ENCODE results near the gene SGSM2.

The SGSM2 gene

GRCh38 chr17:2394775-2395201 lies 57.5 kb downstream of the SGSM2 start:
- TF ChIP-seq ESRRG (CRISPR knock-in tag; IDR thresholded peaks at IDR 0.05) (no peak), SNAI2 (CRISPR knock-in tag; IDR thresholded peaks at IDR 0.05) (no peak), TCF4 (CRISPR knock-in tag; IDR thresholded peaks at IDR 0.05; ENCODE audit: borderline replicate concordance) (no peak), ISL1 (CRISPR knock-in tag; IDR thresholded peaks at IDR 0.05) (no peak), PATZ1 (CRISPR knock-in tag; IDR thresholded peaks at IDR 0.05; ENCODE audit: borderline replicate concordance) (no peak), ARNTL (CRISPR knock-in tag; IDR thresholded peaks at IDR 0.05; ENCODE audit: borderline replicate concordance, low read depth) (no peak), ZFP30 (CRISPR knock-in tag; IDR thresholded peaks at IDR 0.05) (no peak)
- TF ChIP-seq, protein P1, sequence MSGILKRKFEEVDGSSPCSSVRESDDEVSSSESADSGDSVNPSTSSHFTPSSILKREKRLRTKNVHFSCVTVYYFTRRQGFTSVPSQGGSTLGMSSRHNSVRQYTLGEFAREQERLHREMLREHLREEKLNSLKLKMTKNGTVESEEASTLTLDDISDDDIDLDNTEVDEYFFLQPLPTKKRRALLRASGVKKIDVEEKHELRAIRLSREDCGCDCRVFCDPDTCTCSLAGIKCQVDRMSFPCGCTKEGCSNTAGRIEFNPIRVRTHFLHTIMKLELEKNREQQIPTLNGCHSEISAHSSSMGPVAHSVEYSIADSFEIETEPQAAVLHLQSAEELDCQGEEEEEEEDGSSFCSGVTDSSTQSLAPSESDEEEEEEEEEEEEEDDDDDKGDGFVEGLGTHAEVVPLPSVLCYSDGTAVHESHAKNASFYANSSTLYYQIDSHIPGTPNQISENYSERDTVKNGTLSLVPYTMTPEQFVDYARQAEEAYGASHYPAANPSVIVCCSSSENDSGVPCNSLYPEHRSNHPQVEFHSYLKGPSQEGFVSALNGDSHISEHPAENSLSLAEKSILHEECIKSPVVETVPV (CRISPR knock-in tag; IDR thresholded peaks at IDR 0.05), result no peak
- ATAC-seq, result no peak

DNA sequence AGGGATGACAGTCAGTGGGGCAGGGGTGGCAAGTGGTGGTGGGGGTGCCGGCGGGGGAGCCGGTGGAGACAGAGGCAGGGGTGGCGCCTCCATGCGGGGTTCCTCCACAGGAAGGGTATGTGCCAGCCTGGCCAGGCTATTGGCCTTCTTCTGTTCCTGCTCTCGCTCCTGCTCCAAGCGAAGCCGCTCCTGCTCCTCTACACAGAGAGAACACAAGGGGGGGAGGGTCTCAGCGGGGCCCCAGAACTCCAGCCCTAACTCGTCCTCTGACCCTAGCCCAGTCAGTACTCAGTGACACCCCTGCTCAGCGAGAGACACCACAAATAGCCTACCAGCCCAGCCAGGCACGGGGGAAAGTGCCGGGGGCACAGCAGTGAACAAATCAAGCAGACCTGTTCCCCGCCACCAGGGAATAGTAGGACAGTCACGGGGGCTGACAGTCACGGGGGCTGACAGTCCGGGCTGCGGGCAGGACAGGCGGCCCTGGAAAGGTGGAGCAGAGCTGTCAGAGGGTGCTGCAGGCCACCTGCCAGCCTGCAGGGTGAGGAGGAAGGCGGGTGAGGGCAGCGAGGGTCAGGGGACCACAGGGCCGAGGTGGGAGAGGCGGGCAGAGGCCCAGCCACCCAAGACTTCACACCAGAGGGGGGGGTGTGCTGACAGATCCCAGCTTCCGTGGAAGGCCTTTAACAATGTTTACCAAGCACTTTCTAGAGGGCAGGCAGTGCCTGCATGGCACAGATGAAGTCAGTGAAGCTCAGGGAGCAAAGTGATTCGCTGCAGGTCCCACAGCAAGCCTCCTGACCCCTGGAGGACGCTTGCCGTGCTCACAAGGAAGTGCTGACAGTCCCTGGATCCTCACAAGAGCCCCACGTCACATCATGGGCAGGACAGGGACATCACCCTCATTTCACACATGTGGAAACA lies 58.2 kb downstream of the SGSM2 start:
- no peak for ATAC-seq
- TF ChIP-seq PATZ1 (CRISPR knock-in tag; IDR thresholded peaks at IDR 0.05; ENCODE audit: borderline replicate concordance) (no peak), GLIS3 (CRISPR knock-in tag; IDR thresholded peaks at IDR 0.05) (no peak), SNAI2 (CRISPR knock-in tag; IDR thresholded peaks at IDR 0.05) (no peak), CREB5 (CRISPR knock-in tag; IDR thresholded peaks at IDR 0.05; ENCODE audit: low read depth) (no peak), ZFP3 (CRISPR knock-in tag; IDR thresholded peaks at IDR 0.05) (no peak), CSDC2 (CRISPR knock-in tag; IDR thresholded peaks at IDR 0.05) (no peak), BACH2 (CRISPR knock-in tag; IDR thresholded peaks at IDR 0.05; ENCODE audit: borderline replicate concordance) (no peak)
- TF ChIP-seq, protein P1 (CRISPR knock-in tag; IDR thresholded peaks at IDR 0.05), result no peak

DNA sequence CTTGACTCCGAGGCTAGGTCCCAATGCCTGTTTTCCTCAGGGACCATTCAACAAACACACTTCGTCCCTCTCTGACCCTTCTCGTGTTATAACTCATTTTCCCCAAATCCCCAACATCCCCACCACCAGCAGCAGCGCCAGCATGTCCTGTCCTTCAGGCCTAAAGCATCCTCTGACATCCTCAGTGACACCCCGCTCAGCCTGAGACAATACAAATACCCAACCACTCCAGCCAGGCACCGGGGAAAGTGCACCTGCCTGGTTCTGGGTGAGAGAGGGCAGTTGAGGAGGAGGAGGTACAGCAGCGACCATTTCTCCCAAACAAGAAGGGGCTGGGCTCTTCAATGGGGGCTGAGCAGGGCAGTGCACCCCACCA lies 58.9 kb downstream of the SGSM2 start:
- ATAC-seq, result no peak
- TF ChIP-seq POU6F1 (CRISPR knock-in tag; IDR thresholded peaks at IDR 0.05; ENCODE audit: borderline replicate concordance, low read depth), result no peak
- no peak for TF ChIP-seq CSDC2 (CRISPR knock-in tag; IDR thresholded peaks at IDR 0.05)
- no peak for TF ChIP-seq BACH2 (CRISPR knock-in tag; IDR thresholded peaks at IDR 0.05; ENCODE audit: borderline replicate concordance)
- TF ChIP-seq OSR1 (CRISPR knock-in tag; IDR thresholded peaks at IDR 0.05), result no peak
- no peak for TF ChIP-seq CREB5 (CRISPR knock-in tag; IDR thresholded peaks at IDR 0.05; ENCODE audit: low read depth)
- TF ChIP-seq ZNF8 (CRISPR knock-in tag; IDR thresholded peaks at IDR 0.05), result no peak
- no peak for TF ChIP-seq ESRRG (CRISPR knock-in tag; IDR thresholded peaks at IDR 0.05)
- TF ChIP-seq, protein P2, sequence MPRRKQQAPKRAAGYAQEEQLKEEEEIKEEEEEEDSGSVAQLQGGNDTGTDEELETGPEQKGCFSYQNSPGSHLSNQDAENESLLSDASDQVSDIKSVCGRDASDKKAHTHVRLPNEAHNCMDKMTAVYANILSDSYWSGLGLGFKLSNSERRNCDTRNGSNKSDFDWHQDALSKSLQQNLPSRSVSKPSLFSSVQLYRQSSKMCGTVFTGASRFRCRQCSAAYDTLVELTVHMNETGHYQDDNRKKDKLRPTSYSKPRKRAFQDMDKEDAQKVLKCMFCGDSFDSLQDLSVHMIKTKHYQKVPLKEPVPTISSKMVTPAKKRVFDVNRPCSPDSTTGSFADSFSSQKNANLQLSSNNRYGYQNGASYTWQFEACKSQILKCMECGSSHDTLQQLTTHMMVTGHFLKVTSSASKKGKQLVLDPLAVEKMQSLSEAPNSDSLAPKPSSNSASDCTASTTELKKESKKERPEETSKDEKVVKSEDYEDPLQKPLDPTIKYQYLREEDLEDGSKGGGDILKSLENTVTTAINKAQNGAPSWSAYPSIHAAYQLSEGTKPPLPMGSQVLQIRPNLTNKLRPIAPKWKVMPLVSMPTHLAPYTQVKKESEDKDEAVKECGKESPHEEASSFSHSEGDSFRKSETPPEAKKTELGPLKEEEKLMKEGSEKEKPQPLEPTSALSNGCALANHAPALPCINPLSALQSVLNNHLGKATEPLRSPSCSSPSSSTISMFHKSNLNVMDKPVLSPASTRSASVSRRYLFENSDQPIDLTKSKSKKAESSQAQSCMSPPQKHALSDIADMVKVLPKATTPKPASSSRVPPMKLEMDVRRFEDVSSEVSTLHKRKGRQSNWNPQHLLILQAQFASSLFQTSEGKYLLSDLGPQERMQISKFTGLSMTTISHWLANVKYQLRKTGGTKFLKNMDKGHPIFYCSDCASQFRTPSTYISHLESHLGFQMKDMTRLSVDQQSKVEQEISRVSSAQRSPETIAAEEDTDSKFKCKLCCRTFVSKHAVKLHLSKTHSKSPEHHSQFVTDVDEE (CRISPR knock-in tag; IDR thresholded peaks at IDR 0.05), result no peak
- TF ChIP-seq ZFP30 (CRISPR knock-in tag; IDR thresholded peaks at IDR 0.05), result no peak
- no peak for TF ChIP-seq PPARA (CRISPR knock-in tag; IDR thresholded peaks at IDR 0.05; ENCODE audit: borderline replicate concordance)
- no peak for TF ChIP-seq ZNF70 (CRISPR knock-in tag; IDR thresholded peaks at IDR 0.05)
- no peak for TF ChIP-seq ZC3H10 (CRISPR knock-in tag; IDR thresholded peaks at IDR 0.05)
- TF ChIP-seq ZFP3 (CRISPR knock-in tag; IDR thresholded peaks at IDR 0.05), result no peak
